ENCODE measurements around the gene HMGN4.
"Not testable (repeated sequence)": the region's sequence is repeated elsewhere in the genome, so short reads cannot be mapped to it uniquely, and the experiment has no call there.

The HMGN4 gene

GRCh38 chr6:26537846-26538571 is at the start of gene HMGN4:
TSS of gene HMGN4 (plus strand) at chr6:26538366. CDS start at chr6:26545207, 6,841 bp downstream.
- peak; percentile 84 to 97 for DNase-seq

GRCh38 chr6:26489996-26490964 is 47.9 kb upstream of the HMGN4 start:
- DNase-seq: no peak

- DNase-seq: no peak
Observed at GRCh38 chr6:26491604-26492003, 46.6 kb upstream of the HMGN4 start.

- DNase-seq: no peak
Observed at GRCh38 chr6:26493258-26493657, 44.9 kb upstream of the HMGN4 start.

GRCh38 chr6:26494117-26494516 is 44.0 kb upstream of the HMGN4 start:
- no peak for DNase-seq

GRCh38 chr6:26495281-26495680 is 42.9 kb upstream of the HMGN4 start:
- DNase-seq: no peak

GRCh38 chr6:26497610-26498009 is 40.6 kb upstream of the HMGN4 start:
- no peak for DNase-seq

GRCh38 chr6:26500102-26500501 is 38.1 kb upstream of the HMGN4 start, which contains the start of gene BTN1A1:
TSS of gene BTN1A1 (plus strand) at chr6:26500303. CDS start at chr6:26501287, 984 bp downstream.
- DNase-seq: no peak

- no peak for DNase-seq
Observed at GRCh38 chr6:26501482-26501986, 36.6 kb upstream of the HMGN4 start.

- DNase-seq: no peak
Observed at GRCh38 chr6:26502165-26502564, 36.0 kb upstream of the HMGN4 start.

GRCh38 chr6:26502626-26503025 is 35.5 kb upstream of the HMGN4 start:
- DNase-seq: no peak

GRCh38 chr6:26507658-26508057 is 30.5 kb upstream of the HMGN4 start:
- no peak for DNase-seq

GRCh38 chr6:26511033-26511432 is 27.1 kb upstream of the HMGN4 start:
- not testable (repeated sequence) for DNase-seq

GRCh38 chr6:26514984-26515383 is 23.2 kb upstream of the HMGN4 start:
- no peak for DNase-seq

GRCh38 chr6:26516481-26517427 is 21.4 kb upstream of the HMGN4 start:
- no peak for DNase-seq

- no peak for DNase-seq
Observed at GRCh38 chr6:26519359-26519758, 18.8 kb upstream of the HMGN4 start.

- no peak for DNase-seq
Observed at GRCh38 chr6:26520237-26520849, 17.8 kb upstream of the HMGN4 start.

- DNase-seq: peak; percentile 78 to 89
Observed at GRCh38 chr6:26520850-26521599, 17.1 kb upstream of the HMGN4 start.

GRCh38 chr6:26521600-26522391 is 16.4 kb upstream of the HMGN4 start:
- peak; percentile 49 to 54 for DNase-seq
